HG02571 (cell line): ENCODE data around the gene FRMD7.
"Not testable (repeated sequence)": the region's sequence is repeated elsewhere in the genome, so short reads cannot be mapped to it uniquely, and the experiment has no call there.

ENCODE experiments used
- ATAC-seq: cut with Tn5 transposase; IDR thresholded peaks from one replicate; pipeline ENCODE4 v1.9.1; 2021; ENCODE audit warnings: mild to moderate bottlenecking, moderate library complexity; ENCODE audit not compliant: unreplicated experiment

Gene FRMD7

DNA sequence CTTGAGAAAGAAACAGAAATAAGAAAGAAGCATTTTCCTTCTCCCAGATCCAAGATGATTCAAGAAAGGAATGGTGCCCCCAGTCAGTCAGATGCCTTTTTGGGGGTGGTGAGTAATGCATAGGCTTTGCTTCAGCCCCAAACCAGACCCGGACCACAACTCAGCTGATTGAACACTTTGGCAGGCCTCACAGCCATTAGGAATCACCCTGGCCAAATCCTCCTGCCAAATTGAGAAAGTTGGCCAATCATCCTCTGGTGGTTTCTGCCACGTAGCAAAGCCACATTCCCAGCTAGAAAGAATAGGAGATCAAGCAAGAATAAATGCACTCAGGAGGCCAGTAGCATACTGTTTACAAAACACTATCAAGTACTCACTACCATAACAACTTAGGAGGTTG, 33.7 kb downstream of the FRMD7 start:
- ATAC-seq, result no peak

DNA sequence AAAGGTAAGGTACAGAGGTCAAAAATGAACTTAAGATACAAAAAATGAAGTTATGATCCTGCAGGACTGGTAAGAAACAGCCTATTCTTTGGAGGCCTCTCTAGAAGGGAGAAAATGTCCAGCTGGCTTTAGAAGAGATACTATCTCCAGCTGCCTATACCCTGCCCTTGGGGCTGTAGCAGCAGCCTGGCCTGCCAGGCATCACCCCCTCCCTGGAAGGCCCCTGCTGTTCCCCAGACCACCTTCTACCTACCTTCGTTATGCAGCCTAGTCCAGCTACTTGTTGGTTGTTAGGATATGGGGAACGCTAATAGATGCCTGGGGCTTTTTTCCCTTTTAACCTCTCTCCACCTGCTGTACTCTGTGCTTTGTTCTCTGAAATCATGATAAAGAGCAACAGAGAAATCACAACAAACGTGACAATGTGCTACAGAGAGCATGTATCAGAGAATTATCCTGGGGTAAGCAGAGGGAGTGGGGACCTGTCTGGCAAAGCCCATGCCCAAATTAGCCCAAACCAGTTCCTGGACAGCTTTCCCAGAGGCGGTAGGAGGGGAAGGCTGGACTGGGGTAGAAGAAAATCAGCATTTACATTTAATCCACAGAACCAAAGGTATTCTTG, 34.5 kb downstream of the FRMD7 start:
- no peak for ATAC-seq

DNA sequence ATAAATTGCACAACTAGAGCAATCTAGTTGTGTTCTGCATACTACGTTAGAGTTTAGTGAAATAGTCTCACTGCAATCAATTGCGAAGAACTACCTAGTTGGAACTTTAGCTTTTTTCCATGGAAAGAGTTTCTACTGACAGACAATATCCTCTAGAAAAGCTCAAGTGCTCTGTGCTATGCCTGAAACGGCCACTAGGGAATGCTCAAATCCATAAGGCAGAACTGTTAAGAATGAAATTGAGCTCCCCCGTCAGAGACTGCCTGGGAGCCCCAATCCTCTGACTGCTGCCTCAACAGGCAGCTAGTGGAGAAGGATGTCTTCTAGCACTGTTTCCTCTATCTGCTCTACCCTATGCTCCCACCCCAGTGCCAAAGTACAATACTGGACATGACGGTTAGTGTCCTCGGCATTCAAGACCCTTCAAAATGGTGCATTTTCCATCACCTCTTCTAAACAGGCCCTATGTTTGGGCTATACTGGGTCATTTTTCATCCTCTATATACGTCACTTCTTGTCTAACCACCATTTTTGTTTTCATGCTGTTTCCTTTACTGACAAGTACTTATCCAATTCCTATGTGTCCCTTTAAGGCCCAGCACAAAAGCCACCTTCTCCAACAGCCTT, 35.3 kb downstream of the FRMD7 start:
- ATAC-seq, result peak; percentile 75

DNA sequence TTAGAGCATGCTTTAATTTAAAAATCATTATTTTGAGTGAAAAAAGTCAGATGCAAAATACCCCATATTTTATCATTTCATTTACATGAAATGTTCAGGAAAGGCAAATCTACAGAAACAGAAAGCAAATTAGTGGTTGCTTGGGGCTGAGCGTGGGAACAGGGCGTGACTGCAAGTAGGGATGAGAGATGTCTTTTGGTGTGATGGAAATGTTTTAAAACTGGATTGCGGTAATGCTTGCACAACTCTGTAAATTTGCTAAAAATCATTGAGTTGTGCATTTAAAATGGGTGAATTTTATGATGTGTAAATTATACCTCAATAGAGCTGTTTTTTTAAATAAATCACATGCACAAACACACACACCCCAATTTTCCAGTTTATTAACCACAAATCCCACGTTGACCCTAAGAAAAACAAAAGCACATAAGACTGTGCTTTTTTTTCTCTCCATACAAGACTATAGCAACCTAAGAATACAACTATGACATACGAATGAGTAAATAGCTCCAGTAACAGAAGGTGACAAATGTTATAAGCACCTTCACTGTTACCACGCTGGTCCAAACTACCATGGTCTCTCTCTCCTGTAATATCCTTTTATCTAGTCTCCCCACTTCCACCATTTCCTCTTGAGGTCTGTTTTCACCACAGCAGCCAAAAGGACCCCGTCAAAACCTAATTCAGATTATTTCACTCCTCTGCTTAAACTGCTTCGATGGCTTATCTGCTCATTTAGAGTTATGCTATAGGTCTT, 37.2 kb downstream of the FRMD7 start:
- ATAC-seq, result no peak

DNA sequence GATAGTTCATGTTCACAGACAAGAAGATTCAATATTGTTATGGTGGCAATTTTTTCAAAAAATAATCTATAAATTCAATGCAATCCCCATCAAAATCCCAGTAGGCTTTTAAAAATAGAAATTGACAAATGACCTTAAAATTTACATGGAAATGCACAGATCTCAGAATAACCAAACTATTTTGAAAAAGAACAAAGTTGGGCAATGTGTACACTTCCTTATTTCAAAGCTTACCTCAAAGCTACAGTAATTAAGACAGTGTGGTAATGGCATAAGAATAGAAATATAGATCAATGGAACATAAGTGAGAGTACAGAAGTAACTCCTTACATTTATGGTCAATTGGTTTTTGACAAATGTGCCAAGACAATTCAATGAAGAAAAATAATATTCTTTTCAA, 39.0 kb downstream of the FRMD7 start:
- no peak for ATAC-seq

DNA sequence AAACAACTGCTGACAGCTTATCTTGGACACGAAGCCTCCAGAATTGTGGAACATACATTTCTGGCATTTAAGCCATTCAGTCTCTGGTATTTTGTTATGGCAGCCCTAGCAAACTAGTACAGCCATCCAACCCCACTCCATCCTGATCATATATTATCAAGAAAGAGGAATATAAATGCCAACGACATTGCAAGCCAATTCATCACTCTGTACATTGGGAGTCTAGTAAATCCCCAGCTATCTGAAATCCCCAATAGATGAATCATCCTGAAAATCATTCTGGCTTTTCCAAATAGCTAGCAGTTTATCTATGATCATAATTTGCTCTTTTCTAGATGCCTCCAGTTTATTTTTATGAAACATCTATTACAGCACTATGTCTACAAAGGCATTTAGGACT, 41.1 kb downstream of the FRMD7 start:
- no peak for ATAC-seq

DNA sequence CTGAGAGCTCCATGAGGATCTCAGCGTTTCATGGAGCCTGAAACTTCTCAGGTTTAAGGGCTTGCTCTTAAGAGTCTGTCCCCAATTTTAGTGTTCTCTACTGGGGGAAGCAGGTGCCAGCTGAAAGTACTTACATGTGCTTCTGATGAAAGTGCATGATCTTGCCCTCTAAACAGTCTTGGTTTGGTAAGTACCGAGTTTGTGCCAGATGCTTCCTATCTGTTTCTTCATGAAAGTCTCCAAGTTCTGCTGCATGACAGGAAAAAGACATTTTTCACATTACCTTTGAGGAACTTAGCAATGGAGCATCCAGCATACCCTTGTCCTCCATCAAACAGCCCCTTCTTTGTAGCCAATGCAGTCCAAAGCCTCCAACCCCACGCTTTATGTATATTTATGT, 42.0 kb downstream of the FRMD7 start:
- no peak for ATAC-seq

DNA sequence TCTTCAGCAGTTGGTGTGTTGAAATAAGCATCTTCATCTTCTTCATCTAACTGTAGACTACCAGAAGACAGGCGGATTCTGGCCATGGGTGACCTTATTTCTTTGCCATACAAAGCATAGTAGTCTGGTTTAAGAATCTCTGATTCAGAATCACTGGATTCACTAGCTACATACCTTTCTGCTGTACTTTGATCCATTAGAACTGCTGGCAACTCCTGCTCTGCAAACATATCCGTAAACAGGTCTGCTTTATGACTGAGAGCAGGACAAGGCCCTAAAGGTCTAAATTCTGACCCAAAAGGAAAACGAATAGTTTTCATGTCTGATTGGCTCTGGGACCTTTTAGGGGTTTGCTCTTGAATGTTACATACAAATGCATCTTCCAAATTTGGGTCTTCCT, 49.9 kb downstream of the FRMD7 start:
- ATAC-seq, result no peak

DNA sequence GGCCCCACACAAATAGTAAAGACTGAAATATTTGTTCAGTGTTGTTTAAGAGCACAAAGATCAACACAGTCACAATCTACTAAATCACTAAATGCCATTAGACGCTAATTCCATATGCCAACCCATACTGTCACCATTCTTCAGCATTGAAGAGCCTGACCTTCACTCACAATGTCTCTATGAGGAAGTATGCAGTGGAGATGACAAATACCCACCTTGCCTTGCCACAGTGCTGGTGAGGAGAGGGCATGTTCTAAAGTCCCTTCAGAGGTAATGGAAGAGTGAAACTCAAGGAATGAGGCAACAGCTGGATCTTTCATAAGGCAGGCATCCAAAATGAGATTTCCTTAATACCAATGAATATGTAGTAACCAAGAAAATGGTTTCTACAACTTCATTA, 50.4 kb downstream of the FRMD7 start:
- no peak for ATAC-seq

DNA sequence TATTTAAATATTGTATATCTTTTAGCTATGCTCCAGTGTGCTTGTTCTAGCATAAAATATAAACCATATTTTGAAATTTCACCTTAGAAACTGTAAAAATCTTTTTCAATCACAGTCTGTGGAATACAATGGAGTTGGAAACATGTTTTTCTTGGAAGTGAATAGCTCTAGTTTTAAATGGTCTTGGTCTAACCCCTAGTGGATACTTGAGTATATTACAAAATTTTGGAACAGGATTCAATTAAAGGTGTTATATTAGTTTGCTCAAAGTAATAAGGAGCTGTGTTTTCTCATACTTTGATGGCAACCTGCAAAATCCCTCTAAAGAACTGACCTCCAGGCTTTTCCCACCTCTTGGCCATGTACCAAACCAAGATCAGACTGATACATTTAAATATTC, 56.6 kb downstream of the FRMD7 start:
- no peak for ATAC-seq

DNA sequence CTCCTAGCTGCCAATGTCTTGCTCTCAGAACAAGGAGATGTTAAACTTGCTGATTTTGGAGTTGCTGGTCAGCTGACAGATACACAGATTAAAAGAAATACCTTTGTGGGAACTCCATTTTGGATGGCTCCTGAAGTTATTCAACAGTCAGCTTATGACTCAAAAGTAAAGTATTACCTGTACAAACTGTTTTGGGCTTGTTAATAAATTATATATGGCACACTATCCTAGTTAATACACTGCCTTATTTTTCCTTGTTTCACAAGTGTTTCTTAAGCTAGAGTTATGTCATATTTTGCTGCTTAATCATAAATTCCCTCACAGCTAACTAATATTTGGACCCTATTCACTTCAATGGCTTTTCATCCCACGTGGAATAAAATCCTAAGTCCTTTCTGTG, 59.4 kb downstream of the FRMD7 start:
- ATAC-seq, result no peak

DNA sequence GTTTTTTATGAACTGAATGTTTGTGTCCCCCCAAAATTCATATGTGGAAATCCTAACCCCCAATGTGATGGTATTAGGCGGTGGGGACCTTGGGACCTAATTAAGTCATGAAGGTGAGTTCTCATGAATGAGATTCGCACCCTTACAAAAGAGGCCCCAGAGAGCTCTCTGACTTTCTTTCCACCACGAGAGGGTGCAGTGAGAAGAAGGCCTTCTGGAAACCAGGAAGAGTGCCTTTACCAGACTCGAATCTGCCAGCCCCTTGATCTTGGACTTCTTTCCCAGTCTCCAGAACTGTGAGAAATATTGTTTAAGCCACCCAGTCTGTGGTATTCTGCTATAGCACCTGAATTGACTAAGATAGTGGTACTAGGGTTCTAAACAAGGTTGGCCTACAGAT, 64.0 kb downstream of the FRMD7 start:
- ATAC-seq, result no peak

DNA sequence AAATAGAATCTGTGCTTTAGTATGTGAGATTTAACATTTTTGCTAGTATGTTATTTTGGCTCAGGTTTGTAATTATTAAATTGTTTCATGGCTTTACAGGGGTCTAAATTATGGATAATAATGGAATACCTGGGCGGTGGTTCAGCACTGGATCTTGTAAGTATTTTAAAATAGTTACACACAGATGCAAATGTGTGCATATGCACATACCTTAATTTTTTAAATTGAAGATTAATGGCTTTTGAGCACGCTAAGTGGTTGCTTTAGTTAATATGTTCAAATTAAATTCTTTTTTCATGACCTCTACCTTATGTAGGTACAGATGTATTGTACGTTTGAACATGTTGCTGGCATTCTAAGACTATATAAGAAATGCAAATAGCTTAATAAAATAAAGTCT, 64.5 kb downstream of the FRMD7 start:
- no peak for ATAC-seq

DNA sequence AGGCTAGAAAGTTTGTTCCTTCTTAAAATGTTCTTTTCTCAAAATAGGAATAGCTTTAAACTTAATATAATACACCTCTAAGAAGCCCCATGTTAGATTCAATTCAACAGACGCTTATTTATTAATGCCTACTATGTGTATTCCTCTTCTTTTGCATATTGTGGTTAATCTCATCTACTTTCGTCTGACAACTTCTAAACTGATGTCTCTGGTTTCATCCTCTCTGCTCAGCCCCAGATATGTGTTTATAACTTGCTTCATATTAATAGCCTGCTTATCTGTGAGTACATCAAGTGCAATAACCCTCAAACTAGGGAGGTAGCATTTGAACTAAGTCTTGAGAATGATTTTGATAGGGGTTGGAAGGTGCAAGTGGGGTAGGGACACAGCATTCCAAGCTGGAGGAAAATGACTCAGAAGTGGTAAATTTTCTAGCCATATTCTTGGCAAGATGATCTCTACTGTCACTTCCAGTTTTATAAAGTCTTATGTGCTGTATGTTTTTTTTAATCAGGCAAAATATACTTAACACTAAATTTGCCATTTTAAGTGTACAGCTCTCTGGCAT, 67.8 kb downstream of the FRMD7 start:
- ATAC-seq, result no peak

DNA sequence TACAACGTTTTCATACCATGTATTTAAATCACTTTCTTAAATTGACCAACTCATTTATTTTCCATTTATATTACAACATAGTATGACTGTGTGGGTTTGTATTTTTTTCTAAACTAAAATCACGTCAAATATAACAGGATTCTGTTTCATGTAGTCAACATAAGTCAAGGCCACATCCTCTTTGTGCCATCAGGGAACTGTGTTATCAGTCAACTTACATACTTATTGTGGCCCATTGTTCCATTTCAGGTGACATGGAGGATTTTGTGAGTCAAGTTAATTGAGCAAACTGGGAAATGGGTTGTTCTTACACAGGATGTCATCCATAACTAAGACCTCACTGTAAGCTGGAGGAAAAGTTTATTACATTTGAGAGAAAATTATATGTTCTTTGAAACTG, 68.8 kb downstream of the FRMD7 start:
- no peak for ATAC-seq

DNA sequence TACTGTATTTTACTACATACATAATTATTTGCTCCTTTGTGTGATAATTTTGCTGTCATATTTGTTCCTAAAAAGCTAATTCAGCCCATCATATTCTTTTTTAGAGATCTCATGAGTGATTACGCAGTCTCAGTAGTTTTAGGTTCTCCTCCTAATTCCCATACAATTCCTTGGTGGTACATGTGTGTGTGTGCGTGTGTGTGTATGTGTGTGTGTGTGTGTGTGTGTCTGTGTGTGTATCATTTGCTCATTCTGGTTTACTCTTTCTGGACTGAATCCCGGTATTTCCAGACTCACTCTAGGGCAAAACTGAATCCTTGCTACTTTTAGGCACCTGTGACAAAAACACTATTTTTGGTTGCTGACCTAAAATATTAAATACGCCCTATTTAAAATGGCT, 69.8 kb downstream of the FRMD7 start:
- ATAC-seq, result no peak

DNA sequence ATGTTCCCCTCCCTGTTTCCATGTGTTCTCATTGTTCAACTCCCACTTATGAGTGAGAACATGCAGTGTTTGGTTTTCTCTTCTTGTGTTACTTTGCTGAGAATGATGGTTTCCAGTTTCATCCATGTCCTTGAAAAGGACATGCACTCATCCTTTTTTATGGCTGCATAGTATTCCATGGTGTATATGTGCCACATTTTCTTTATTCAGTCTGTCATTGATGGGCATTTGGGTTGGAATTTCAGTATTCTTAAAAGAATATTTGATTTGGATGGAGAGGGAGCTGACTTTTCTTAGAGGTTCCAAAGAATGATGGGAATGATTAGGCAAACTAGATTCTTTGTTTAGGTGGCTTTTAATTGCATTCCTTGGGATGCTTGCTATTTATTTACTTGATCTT, 76.0 kb downstream of the FRMD7 start:
- not testable (repeated sequence) for ATAC-seq

DNA sequence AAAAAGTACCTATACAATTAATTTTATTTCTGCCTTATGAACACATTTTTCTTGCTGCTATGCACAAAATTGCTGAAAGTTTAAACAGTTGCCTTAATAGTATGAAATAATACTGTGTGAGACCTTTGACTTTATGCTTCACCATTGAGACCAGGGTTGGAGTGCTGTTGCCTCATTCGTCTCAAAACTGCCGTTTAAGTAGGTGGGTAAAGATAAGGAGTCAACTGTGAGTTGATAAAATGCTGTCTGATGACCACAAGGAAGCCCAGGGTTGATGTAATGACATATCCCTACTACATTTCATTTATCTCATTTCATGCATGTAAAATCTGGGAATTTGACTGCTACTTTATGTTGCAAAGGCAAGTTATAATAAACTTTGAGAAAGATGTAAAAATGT, 81.3 kb downstream of the FRMD7 start:
- ATAC-seq, result no peak

DNA sequence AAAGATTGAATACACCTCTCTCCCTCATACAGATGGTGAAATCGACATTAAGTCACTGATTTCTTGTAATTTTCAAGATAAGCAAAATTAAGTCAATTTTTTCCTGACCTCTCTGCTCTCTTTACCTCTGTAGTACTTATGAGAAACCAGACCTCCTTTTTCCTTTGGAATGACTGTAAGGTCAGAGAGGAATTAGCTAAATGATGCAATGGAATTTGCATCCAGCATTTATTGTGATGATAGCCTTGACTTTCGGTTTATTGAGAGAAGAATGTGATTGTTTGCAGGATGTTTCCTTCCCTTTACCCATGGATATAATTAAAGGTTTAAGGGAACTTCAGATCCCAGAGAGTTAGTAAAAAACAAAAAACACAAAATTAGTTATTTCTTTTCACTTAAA, 82.4 kb downstream of the FRMD7 start:
- ATAC-seq, result no peak

DNA sequence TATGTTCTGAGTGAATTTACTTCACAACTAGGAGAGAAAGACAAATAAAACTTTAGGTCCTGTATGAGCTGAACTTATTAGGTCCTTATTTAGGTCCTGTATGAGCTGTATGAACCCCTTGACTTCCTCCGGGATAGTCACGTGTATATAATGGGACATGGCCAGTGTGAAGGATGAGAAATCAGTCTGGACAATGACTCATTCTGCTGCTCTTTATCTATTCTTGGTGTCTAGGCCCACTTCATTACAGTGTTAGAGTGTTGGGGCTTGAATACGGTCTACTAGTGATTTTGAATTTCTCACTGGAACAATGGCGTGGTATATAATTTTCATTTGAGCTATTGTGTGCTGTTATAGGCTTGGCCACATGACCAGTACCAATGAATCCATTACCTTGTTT, 82.9 kb downstream of the FRMD7 start:
- ATAC-seq, result no peak

DNA sequence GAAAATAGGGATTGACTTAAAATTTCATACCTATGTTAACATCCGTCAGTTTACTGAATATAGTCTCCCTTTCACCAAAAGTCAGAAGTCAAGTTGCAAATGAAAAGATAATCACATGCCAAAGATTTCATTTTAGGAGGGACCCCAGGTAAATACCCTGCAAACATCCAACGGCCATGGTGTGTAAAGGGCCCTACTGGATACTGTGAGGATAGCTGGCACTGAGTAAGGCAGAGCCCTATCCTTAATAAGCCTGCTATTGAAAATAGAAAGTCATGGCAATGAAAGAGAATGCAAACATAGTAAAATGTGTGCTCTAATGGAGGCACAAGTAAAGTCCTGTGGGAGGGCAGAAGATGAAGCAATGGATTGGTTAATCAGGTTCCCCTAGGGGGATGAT, 83.8 kb downstream of the FRMD7 start:
- ATAC-seq, result no peak

DNA sequence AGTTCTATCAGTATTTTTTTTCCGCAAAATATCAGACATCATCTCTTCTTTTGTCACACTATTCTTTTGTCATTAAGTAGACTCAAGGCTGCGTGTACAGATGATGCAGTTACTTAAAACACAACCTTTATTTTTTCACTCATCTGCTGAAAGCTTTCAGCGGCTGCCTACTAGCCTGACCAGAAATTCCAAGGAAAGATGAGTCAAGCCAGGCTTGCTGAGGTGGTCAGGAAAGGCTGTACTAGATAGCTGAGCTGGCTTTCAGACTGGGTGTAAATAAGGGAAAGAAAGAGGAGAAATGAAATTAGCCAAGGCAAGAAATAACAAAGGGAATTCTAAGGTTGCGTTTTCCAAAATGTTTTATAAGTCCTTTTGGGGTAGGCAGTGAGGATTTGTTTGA, 86.8 kb downstream of the FRMD7 start:
- no peak for ATAC-seq
